Stomach (tissue), 4 donors: Measurements from ENCODE around the gene CST5.

ENCODE experiments used
- EP300 ChIP-seq: sonication (generic); formaldehyde crosslinking; IDR thresholded peaks from one replicate; pipeline ENCODE4 v1.6.1; 2017; ENCODE audit warnings: antibody characterized with exemption
- POLR2A ChIP-seq, 4 donors: fragments of 450-650 bp; IDR thresholded peaks; one replicate each; pipeline ENCODE4 v1.6.1; 2016; ENCODE audit warnings: antibody characterized with exemption in 4 of 4, control low read depth in 2 of 4, mild to moderate bottlenecking in 1 of 4, moderate library complexity in 1 of 4

DNA sequence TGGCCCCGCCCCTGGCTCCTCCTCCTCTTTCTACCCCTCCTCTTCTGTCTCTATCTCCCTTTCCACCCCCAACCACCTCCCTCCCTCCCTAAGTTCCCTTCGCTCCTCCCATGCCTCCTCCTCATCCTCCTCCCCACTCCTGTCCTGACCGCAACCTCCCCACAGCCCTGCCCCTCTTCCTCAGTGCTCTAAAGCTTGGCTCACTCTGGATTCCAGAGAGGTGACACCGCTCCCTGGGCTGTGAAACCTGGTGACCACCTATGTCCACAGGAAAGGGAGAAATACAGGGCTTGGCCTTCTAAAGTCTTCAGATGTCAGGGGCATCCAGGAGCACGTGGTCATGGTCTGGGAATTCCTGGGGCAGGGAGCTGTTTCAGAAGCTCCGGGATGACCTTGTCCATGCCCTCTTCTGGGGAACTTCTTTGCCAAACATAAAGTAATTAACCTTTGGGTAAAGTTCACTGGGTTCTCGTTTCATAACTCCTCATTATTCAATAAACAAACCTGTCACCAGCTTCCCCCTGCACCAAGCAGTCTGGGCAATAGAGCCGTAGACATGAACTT is 345 bp upstream of the CST5 start:
- no peak for TF ChIP-seq EP300
- TF ChIP-seq POLR2A (IDR thresholded peaks at IDR 0.05): no peak
